DND-41 (cell line): ENCODE measurements around the gene FAM110A.

Source experiments
- CTCF ChIP-seq: IDR thresholded peaks from 2 replicates; pipeline ENCODE4 v1.5.1; 2012; ENCODE audit warnings: borderline replicate concordance, low read length, moderate library complexity, mild to moderate bottlenecking; ENCODE audit not compliant: poor library complexity, severe bottlenecking; ENCODE audit errors: extremely low read depth
- EZH2 ChIP-seq: IDR thresholded peaks from 3 replicates; pipeline ENCODE4 v1.6.1; 2012; ENCODE audit warnings: borderline replicate concordance, low read depth, mild to moderate bottlenecking, moderate library complexity, low read length, inconsistent platforms; ENCODE audit not compliant: severe bottlenecking

- TF ChIP-seq EZH2 (no peak), CTCF (no peak)
These were observed 13.7 kb upstream of the FAM110A start for GRCh38 chr20:819680-820322.
